ENCODE measurements around the gene TARM1.

Gene TARM1

DNA sequence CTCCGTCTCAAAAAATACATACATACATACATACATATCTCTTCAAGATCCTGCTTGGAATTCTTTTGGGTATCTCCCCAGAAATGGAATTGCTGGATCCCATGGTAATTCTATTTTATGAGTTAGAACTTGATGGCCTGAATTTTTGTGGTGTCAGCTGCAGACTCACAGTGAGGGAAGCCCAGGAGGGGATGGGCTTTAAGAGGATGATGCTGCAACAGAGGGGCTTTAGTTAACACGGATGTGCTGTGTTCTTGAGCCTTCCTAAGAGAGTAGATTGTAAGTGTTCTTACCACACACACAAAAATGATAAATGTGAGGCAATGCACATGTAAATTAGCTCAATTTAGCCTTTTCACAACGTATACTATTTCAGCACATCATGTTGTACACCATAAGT is 58.0 kb downstream of the TARM1 start:
- no peak overlapping the region for H3K4me3 ChIP-seq (ENCODE audit: low read depth, low read length)
- TF ChIP-seq, protein P1, sequence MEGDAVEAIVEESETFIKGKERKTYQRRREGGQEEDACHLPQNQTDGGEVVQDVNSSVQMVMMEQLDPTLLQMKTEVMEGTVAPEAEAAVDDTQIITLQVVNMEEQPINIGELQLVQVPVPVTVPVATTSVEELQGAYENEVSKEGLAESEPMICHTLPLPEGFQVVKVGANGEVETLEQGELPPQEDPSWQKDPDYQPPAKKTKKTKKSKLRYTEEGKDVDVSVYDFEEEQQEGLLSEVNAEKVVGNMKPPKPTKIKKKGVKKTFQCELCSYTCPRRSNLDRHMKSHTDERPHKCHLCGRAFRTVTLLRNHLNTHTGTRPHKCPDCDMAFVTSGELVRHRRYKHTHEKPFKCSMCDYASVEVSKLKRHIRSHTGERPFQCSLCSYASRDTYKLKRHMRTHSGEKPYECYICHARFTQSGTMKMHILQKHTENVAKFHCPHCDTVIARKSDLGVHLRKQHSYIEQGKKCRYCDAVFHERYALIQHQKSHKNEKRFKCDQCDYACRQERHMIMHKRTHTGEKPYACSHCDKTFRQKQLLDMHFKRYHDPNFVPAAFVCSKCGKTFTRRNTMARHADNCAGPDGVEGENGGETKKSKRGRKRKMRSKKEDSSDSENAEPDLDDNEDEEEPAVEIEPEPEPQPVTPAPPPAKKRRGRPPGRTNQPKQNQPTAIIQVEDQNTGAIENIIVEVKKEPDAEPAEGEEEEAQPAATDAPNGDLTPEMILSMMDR (conservative IDR thresholded peaks at IDR 0.05; ENCODE audit: low read depth, low read length) = no peak
- DNase-seq (ENCODE audit: low read depth) = no peak

DNA sequence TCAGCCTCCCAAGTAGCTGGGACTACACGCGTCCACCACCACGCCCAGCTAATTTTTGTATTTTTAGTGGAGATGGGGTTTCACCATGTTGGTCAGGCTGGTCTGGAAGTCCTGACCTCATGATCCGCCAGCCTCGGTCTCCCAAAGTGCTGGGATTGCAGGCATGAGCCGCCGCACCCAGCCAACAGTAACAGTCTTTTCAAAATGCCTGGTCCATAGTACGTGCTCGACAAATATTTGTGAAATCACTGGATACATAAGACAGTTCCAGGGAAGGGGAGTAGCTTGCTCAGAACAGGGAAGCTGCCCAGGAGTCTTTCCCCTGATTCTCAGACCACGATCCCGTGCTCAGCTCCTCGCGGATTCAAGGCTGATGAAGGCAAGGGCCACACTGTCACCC is 59.2 kb downstream of the TARM1 start:
- H3K4me3 ChIP-seq (ENCODE audit: low read depth, low read length) = no peak overlapping the region
- TF ChIP-seq, protein P1 (conservative IDR thresholded peaks at IDR 0.05; ENCODE audit: low read depth, low read length) = no peak
- DNase-seq (ENCODE audit: low read depth) = no peak

DNA sequence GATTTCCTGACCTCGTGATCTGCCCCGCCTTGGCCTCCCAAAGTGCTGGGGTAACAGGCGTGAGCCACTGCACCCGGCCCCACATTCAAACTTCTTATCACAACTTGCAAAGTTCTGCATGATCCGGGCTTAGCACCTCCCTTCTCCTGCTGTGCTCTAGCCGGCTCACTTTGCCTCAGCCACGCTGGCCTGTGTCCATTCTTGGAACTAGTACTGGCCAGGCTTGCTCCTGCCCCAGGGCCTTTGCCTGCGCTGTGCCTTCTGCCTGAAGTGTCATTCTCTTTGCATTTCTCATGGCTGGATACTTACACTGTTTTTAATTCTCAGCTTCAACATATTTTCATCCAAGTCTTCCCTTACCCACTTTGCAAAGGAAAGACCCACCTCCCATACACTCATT is 59.8 kb downstream of the TARM1 start:
- DNase-seq (ENCODE audit: low read depth) = no peak
- TF ChIP-seq, protein P1 (conservative IDR thresholded peaks at IDR 0.05; ENCODE audit: low read depth, low read length) = no peak
- H3K4me3 ChIP-seq (ENCODE audit: low read depth, low read length) = no peak overlapping the region
